GM10847 (cell line): ENCODE measurements around the gene C19orf73.

Source experiments
- POLR2A ChIP-seq: IDR thresholded peaks from 2 replicates; pipeline ENCODE4 v1.6.1; 2011; ENCODE audit not compliant: insufficient read length; ENCODE audit errors: extremely low read depth

Gene C19orf73

DNA sequence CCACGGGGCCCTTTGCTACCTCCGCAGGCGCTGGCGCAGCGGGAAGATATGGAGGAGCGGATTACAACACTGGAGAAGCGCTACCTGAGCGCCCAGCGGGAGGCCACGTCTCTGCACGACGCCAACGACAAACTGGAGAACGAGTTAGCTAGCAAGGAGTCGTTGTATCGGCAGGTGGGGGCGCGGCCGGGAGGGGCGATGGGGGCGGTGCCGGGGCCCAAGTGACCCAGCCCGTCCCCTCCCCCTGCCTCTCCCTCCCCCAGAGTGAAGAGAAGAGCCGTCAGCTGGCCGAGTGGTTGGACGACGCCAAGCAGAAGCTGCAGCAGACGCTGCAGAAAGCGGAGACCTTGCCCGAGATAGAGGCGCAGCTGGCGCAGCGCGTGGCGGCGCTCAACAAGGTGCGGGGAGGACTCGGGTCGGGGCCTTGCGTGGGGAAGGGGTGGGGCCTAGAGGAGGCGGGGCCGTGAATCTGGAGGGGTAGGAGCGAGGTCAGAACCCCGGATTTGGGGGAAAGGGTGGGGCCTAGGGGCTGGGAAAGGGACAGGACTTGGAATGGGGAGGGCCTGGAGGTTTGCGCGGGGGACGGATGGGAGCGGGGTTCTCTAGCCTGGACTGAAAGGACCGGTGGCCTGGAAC is 14.1 kb upstream of the C19orf73 start:
- TF ChIP-seq POLR2A, result no peak

DNA sequence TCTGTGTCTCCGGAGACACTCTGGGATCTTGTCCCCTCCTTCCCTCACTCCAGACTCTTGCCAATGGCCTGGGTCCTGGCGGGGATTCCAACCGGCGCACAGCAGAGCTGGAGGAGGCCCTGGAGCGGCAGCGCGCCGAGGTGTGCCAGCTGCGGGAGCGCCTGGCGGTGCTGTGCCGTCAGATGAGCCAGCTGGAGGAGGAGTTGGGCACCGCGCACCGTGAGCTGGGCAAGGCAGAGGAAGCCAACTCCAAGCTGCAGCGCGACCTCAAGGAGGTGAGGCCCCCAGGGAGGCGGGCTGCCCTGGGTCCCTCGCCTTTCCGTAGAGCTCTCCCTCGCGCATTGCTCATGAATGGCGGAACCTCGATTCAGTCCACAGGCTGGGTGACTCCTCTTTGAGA is 11.4 kb upstream of the C19orf73 start:
- no peak for TF ChIP-seq POLR2A

DNA sequence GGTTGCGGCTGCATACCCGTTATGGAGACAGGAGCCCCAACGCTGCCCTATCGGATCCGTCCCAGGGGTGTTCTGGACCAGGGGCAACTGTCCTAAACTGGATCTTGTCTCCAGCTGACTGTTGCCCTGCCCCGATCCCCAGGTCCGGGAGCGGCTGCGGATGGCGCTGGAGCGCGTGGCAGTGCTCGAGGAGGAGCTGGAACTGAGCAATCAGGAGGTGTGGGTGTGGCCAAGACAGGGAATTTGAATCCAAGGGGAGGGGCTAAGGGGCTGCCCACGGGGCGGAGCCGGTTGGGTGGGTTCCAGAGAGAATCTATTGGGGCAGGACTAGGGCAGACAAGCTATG is 10.3 kb upstream of the C19orf73 start:
- no peak for TF ChIP-seq POLR2A

GRCh38 chr19:49128545-49129237 is 9.7 kb upstream of the C19orf73 start:
- no peak for TF ChIP-seq POLR2A

- TF ChIP-seq POLR2A, result peak; percentile 40
Measured at GRCh38 chr19:49127674-49128544, 9.0 kb upstream of the C19orf73 start.

GRCh38 chr19:49126575-49126974 is 7.6 kb upstream of the C19orf73 start:
- no peak for TF ChIP-seq POLR2A

DNA sequence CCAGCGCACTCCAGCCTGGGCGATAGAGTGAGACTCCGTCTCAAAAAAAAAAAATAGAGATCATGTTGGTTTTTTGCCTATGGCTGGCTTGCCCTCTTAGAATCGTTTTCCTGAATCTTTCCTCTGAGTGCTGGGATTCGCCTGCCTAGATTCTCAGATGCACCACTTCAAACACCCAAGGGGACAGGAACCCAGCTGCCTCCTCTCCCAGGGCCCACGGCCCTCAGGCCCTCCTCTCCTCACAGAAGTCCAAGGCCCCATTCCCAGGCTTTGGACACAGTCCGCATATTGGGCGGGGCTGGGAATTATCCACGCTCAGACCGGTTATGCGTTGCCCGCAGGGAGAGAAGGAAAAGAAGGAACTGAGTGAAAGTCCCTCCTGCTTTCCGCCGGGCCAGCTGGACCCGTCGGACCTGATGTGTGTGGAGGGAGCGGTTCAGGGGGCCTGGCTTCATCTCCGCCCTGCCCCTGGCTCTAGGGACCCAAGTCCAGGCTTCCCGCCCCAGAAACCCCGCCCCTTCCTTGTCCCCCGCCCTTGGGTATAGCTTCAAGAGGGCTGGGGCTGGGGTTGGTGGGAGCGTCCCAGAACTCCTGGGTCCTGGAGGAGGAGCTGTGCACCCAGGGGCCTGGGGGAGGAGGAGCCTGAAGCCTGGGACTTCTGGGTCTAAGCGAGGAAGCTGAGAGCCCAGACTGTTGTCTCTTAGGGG is 6.2 kb upstream of the C19orf73 start:
- TF ChIP-seq POLR2A, result no peak

GRCh38 chr19:49120868-49121267 is 1.9 kb upstream of the C19orf73 start:
- TF ChIP-seq POLR2A, result no peak

GRCh38 chr19:49120325-49120683 is 1.4 kb upstream of the C19orf73 start:
- no peak for TF ChIP-seq POLR2A

- no peak for TF ChIP-seq POLR2A
Measured at GRCh38 chr19:49119411-49120324, 725 bp upstream of the C19orf73 start, which contains the start of gene PPFIA3. Gene PPFIA3, plus strand, starts transcription at chr19:49119544. Its CDS starts 8,330 bp downstream, at chr19:49127874.

DNA sequence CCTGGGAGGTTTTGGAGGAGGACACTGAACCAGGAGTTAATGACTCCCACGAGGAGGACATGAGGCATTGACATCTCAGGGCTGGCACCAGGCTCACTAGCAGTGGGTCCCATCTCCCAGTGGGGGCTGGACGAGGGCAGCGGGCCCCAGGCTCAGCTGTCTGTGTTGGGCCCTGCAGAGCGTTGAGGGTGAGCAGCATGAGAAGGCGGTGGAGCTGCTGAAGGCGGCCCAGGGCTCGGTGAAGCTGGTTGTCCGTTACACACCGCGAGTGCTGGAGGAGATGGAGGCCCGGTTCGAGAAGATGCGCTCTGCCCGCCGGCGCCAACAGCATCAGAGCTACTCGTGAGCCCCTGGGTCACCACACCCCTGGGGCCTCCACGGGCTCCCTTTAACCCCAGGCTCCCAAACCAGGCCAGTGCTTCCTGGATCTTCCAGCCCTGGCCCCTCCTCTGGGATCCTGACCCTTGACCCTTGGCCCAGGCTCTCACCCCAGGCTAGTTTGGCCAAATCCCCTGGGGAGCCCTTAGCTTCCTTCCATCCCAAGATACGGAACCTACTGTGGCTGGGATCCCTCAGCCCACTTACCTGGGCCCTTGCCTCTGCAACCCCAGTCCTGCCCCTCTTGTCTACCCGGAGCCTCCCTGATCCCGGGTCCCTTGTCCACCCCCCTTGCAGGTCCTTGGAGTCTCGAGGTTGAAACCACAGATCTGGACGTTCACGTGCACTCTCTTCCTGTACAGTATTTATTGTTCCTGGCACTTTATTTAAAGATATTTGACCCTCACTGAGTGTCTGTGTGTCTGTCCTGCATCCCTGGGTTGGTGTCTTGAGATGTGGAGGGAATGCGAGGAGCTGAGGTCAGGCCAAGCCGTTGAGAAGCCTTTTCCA is 1.0 kb downstream of the C19orf73 start:
- no peak for TF ChIP-seq POLR2A

GRCh38 chr19:49116544-49116943 is 2.4 kb downstream of the C19orf73 start:
- no peak for TF ChIP-seq POLR2A

DNA sequence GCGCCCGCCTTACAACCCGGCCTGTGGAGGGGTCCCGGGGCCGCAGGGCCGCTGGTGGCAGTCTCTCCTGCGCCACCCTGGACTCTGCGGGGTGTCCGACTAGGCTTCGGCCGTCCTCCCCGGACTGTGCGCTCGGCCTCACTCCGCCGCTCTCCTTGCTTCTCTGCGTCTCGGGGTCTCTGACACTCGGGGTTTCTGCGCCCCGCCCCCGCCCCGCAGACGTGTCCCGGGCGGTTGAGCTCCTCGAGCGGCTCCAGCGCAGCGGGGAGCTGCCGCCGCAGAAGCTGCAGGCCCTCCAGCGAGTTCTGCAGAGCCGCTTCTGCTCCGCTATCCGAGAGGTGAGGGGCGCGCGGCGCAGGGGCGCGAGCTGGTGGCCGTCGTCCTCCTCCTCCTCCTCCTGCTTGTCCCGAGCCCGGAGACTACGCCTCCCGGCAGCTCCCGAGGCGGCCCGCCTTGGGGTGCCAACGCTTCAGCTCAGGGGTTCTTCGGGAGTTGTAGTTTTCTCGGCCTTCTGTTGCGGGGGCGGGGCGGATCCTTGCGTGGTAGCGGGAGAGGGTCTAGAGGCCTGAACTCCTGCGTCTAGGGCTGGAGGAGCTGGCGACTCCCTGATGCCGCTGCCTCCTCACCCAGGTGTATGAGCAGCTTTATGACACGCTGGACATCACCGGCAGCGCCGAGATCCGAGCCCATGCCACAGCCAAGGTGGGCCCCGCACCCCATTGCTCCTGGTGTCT is 4.1 kb downstream of the C19orf73 start:
- TF ChIP-seq POLR2A, result no peak
